K562 (cell line): Measurements from ENCODE around the gene ZDHHC14. TPM values are rescaled to one million over a fixed set of nuclear protein-coding genes. Genes with fewer than 3 reads are reported as not detected.
A peak's percentile ranks its signal among the peaks of the same experiment; 100 is the strongest.

Source experiments
- ATAC-seq: fragments of 200-7000 bp; cut with Tn5 transposase; 3 replicates; pipeline ENCODE4 v1.9.1; 2020; ENCODE audit warnings: moderate library complexity
- BruUV-seq: library from RNA; stranded (reverse); fragments of 400-500 nt; replicated peaks from 2 replicates; lab custom pipeline; 2021; lab: Mats Ljungman, UMichigan
- CTCF ChIA-PET: fragments of 300-600 bp; formaldehyde crosslinking; extraction: SDS; loops from one replicate; lab custom pipeline; 2021; ENCODE audit warnings: low intra/inter-chr PET ratio; lab: Yijun Ruan, JAX
- POLR2A ChIA-PET: fragments of 300-600, 350-650 bp; sonication (Branson Sonifier 250); formaldehyde crosslinking; extraction: SDS; loops from one replicate; lab custom pipeline; 2021; ENCODE audit warnings: antibody characterized with exemption, inconsistent platforms; lab: Yijun Ruan, JAX
- DNase-seq, 4 experiments: peaks; one replicate each; pipeline versions ENCODE4 v3.0.0 to v3.0.0-alpha.2; 2011 to 2018; ENCODE audit warnings: low spot score in 3 of 4, mixed read lengths in 3 of 4; ENCODE audit errors: extremely low read depth in 1 of 4
- FAIRE-seq: peaks from 2 replicates; lab custom pipeline; 2011; peaks lifted over from hg19 to GRCh38; lab: Jason Lieb, UNC
- H2AFZ ChIP-seq: 2 replicates; pipeline ENCODE4 v1.6.0; 2011; ENCODE audit warnings: low read depth, low read length, control low read depth, inconsistent platforms
- H3K27ac ChIP-seq: fragments of 200-600 bp; 3 replicates; pipeline ENCODE4 v1.8.0; 2011; ENCODE audit warnings: low read depth, mild to moderate bottlenecking, control low read depth, inconsistent platforms, low read length, moderate library complexity, mixed read lengths; ENCODE audit errors: extremely low read depth
- H3K27me3 ChIP-seq, 2 experiments: fragments of 300-600 bp in 1 of 2; 2 replicates in 1 of 2; 3 replicates in 1 of 2; pipeline versions ENCODE4 v1.6.0 to v1.8.0; 2011; ENCODE audit warnings: inconsistent platforms in 2 of 2, low read length in 2 of 2, mild to moderate bottlenecking in 1 of 2, mixed read lengths in 1 of 2, moderate library complexity in 1 of 2; ENCODE audit not compliant: control insufficient read depth in 2 of 2, insufficient read depth in 2 of 2
- H3K36me3 ChIP-seq: fragments of 300-600 bp; 3 replicates; pipeline ENCODE4 v1.8.0; 2011; ENCODE audit warnings: mild to moderate bottlenecking, low read length, inconsistent platforms; ENCODE audit not compliant: control insufficient read depth, insufficient read depth
- H3K4me1 ChIP-seq, 2 experiments: fragments of 200-600 bp in 1 of 2; replicated peaks in 1 of 2; 2 replicates in 1 of 2; 3 replicates in 1 of 2; pipeline versions ENCODE4 v1.5.1 to v1.8.0; 2011; ENCODE audit warnings: inconsistent platforms in 2 of 2, low read length in 2 of 2, mild to moderate bottlenecking in 1 of 2, mixed read lengths in 1 of 2, moderate library complexity in 1 of 2; ENCODE audit not compliant: control insufficient read depth in 2 of 2, insufficient read depth in 2 of 2
- H3K4me2 ChIP-seq: 2 replicates; pipeline ENCODE4 v1.6.1; 2011; ENCODE audit warnings: low read length, control low read depth, inconsistent platforms, mixed read lengths; ENCODE audit not compliant: insufficient read depth
- H3K4me3 ChIP-seq: fragments of 200-600 bp; sonication (generic), shearing (Covaris generic); 2 replicates; pipeline ENCODE4 v1.5.1; 2016; ENCODE audit warnings: control low read depth, inconsistent platforms
- H3K79me2 ChIP-seq: fragments of 200-600 bp; 3 replicates; pipeline ENCODE4 v1.8.0; 2011; ENCODE audit warnings: low read length, inconsistent platforms; ENCODE audit not compliant: control insufficient read depth, insufficient read depth
- H3K9ac ChIP-seq, 2 experiments: 2 replicates each; pipeline versions ENCODE4 v1.6.0 to v1.6.1; 2011; ENCODE audit warnings: low read depth in 2 of 2, low read length in 2 of 2, control low read depth in 1 of 2, inconsistent platforms in 1 of 2, mild to moderate bottlenecking in 1 of 2, mixed read lengths in 1 of 2; ENCODE audit not compliant: insufficient read depth in 1 of 2
- H3K9me1 ChIP-seq: one replicate; pipeline ENCODE4 v1.6.0; 2011; ENCODE audit warnings: inconsistent platforms, mild to moderate bottlenecking, low read length, moderate library complexity; ENCODE audit not compliant: control insufficient read depth, insufficient read depth
- H3K9me3 ChIP-seq: replicated peaks from 2 replicates; pipeline ENCODE4 v1.5.1; 2011; ENCODE audit warnings: low read depth, low read length, inconsistent platforms; ENCODE audit not compliant: control insufficient read depth, insufficient read depth
- H4K20me1 ChIP-seq: replicated peaks from 2 replicates; pipeline ENCODE4 v1.6.1; 2011; ENCODE audit warnings: low read length, inconsistent platforms, mixed read lengths; ENCODE audit not compliant: control insufficient read depth, insufficient read depth
- CHAMP1 ChIP-seq: fragments of 450-650 bp; IDR thresholded peaks from 2 replicates; pipeline ENCODE4 v1.6.1; 2016; ENCODE audit warnings: mild to moderate bottlenecking
- HDAC2 ChIP-seq: fragments of 450-650 bp; IDR thresholded peaks from 2 replicates; pipeline ENCODE4 v1.6.1; 2016; ENCODE audit warnings: mild to moderate bottlenecking
- MBD2 ChIP-seq: sonication (generic); IDR thresholded peaks from 2 replicates; pipeline ENCODE4 v1.6.1; 2016; ENCODE audit warnings: low read depth, borderline replicate concordance
- MYC ChIP-seq, 2 experiments: fragments of 250-450 bp in 1 of 2; sonication (Bioruptor Pico) in 1 of 2; IDR thresholded peaks; 2 replicates each; pipeline versions ENCODE4 v1.5.1 to v1.6.1; 2012 to 2021; ENCODE audit warnings: low read depth in 2 of 2, borderline replicate concordance in 1 of 2, improper control_type of control experiment in 1 of 2, low read length in 1 of 2, mild to moderate bottlenecking in 1 of 2, moderate library complexity in 1 of 2
- NFE2 ChIP-seq: IDR thresholded peaks from 2 replicates; pipeline ENCODE4 v1.6.1; 2014; ENCODE audit warnings: antibody characterized with exemption, low read depth
- NRF1 ChIP-seq, 2 experiments: fragments of 450-650 bp; IDR thresholded peaks in 1 of 2; conservative IDR thresholded peaks in 1 of 2; 2 replicates each; pipeline ENCODE4 v1.6.1; 2014; ENCODE audit warnings: mild to moderate bottlenecking in 2 of 2
- RNF219 ChIP-seq: fragments of 250-450 bp; sonication (Bioruptor Pico); IDR thresholded peaks from 2 replicates; pipeline ENCODE4 v1.5.0; 2022; ENCODE audit warnings: mild to moderate bottlenecking
- ZMIZ1 ChIP-seq, 2 experiments: fragments of 150-350 bp in 1 of 2; IDR thresholded peaks; 2 replicates each; pipeline ENCODE4 v1.6.1; 2012 to 2016; ENCODE audit warnings: low read depth in 2 of 2, low read length in 2 of 2, mild to moderate bottlenecking in 1 of 2, moderate library complexity in 1 of 2
- ZNF212 ChIP-seq: fragments of 450-650 bp; formaldehyde crosslinking; IDR thresholded peaks from 2 replicates; pipeline ENCODE4 v1.4.0; 2020; ENCODE audit warnings: mild to moderate bottlenecking
- ZNF639 ChIP-seq, 2 experiments: fragments of 200-800 bp in 1 of 2; sonication (Bioruptor generic) in 1 of 2; sonication (generic) in 1 of 2; formaldehyde crosslinking in 1 of 2; IDR thresholded peaks in 1 of 2; conservative IDR thresholded peaks in 1 of 2; 2 replicates each; pipeline versions ENCODE4 v1.5.0 to v1.6.1; 2016 to 2020; ENCODE audit warnings: missing compliant biosample characterization in 1 of 2, missing genetic modification characterization in 1 of 2, missing genetic modification reagents in 1 of 2
- WGBS: fragments of 100-300 bp; shearing (Covaris generic); methylation state at CpG from one replicate; pipeline ENCODE4 v1.1.6; 2016; ENCODE audit warnings: low coverage, mixed read lengths; ENCODE audit not compliant: insufficient coverage; ENCODE audit errors: missing lambda C conversion rate; 5-methylcytosine and 5-hydroxymethylcytosine counted together
- in situ Hi-C: fragments of 300-500 bp; cut with MboI; formaldehyde crosslinking; loops from 4 replicates; pipeline ENCODE4 v1.15.0; 2018; ENCODE audit warnings: inconsistent platforms, mixed read lengths
- intact Hi-C: fragments of 100-400 bp; cut with micrococcal nuclease; formaldehyde crosslinking; loops from 2 replicates; pipeline ENCODE4 v1.14.2; 2022
- polyA plus RNA-seq, 8 experiments: library from polyadenylated mRNA; depleted of rRNA in 4 of 8; stranded (reverse) in 5 of 8; unstranded in 3 of 8; fragments of >200 nt; fragmentation: Nextera tagmentation in 2 of 8; fragmentation: Illumina TruSeq in 1 of 8; extraction: Ambion mirVana in 2 of 8; extraction: Trizol in 1 of 8; gene quantifications; 2 replicates each; pipeline versions ENCODE4 v1.2.1 to v1.2.3, GENCODE V29; 2011 to 2014; ENCODE audit warnings: inconsistent platforms in 1 of 8, missing spikeins in 1 of 8
- total RNA-seq, 7 experiments: library from RNA; depleted of rRNA in 6 of 7; stranded (reverse); fragments of >200 nt in 6 of 7; fragmentation: Illumina TruSeq in 2 of 7; extraction: Trizol in 2 of 7; gene quantifications; 2 replicates each; pipeline versions ENCODE4 v1.2.1 to v1.2.3, GENCODE V29; 2011 to 2021; ENCODE audit warnings: low replicate concordance in 1 of 7

The ZDHHC14 gene
- total and polyA plus RNA-seq, 9 of the 15 experiments (the other 6 are each of a cell fraction or from before 2014, with no cell fraction given), result 0.92 to 23.1 (median 13.8) TPM

GRCh38 chr6:157488716-157489118 is 107.7 kb downstream of the ZDHHC14 start:
- Histone ChIP-seq H3K27me3 (no peaks in the 10 kb centered on the region), H3K27ac (0 out of 3 replicates have a peak overlapping the region, but pooled peaks have one; percentile 25), H2AFZ (peak overlapping the region; percentile 50), H3K36me3 (no peaks in the 10 kb centered on the region), H3K4me2 (peak overlapping the region; percentile 76), H3K79me2 (peaks cover 20% of the 10 kb centered on the region; the same call in 2 of the 3 replicates), H3K9me1 (no peaks in the 10 kb centered on the region), H4K20me1 (no peaks in the 10 kb centered on the region), H3K4me1 (peaks cover 24 to 26% of the 10 kb centered on the region in 2 experiments; a peak in 4 of 5 replicates), H3K4me3 (peak overlapping the region; percentile 4; the same call in 1 of the 2 replicates), H3K9ac (peak overlapping the region in 1 of 2 experiments; percentile 28; a peak in 1 of 4 replicates), H3K9me3 (no peaks in the 10 kb centered on the region)
- FAIRE-seq, result peak; percentile 98
- peak; percentile 95 for ATAC-seq
- POLR2A ChIA-PET, result interaction anchor here (1.0 kb wide), 1 partner anchor 104 kb away, joined by 3 read pairs; no protein-coding TSS in a partner anchor
- peak; percentile 79 to 92 (median 87) for DNase-seq
- in situ Hi-C loops, result no loop called here
- intact Hi-C loops, result no loop called here
- CTCF ChIA-PET, result interaction anchor here (0.6 kb wide), 1 partner anchor 296 kb away, joined by 10 read pairs; no protein-coding TSS in a partner anchor
- 2% methylated on average over 12 of the region's 12 CpGs for WGBS
- no TSS peak for BruUV-seq
- TF ChIP-seq CHAMP1 (no peak), ZNF639 (CRISPR knock-in tag; conservative IDR thresholded peaks at IDR 0.05 in 1 of 2, IDR thresholded peaks at IDR 0.05 in 1 of 2) (no peak), ZMIZ1 (IDR thresholded peaks at IDR 0.05; ENCODE audit: low read depth in 2 of 2, low read length in 2 of 2) (0 out of 4 replicates have a peak, but pooled peaks of 1 of the 2 experiments have one; percentile 28), NFE2 (peak; percentile 36; the same call in 1 of the 2 replicates), RNF219 (no peak), MYC (IDR thresholded peaks at IDR 0.05; ENCODE audit: low read depth, low read length) (peak; percentile 65; the same call in 1 of the 2 replicates), MYC (CRISPR knock-in tag; IDR thresholded peaks at IDR 0.05; ENCODE audit: borderline replicate concordance, low read depth) (no peak), MBD2 (0 out of 2 replicates have a peak, but pooled peaks have one; percentile 35), HDAC2 (peak; percentile 52; the same call in 1 of the 2 replicates), ZNF212 (CRISPR knock-in tag) (no peak), NRF1 (conservative IDR thresholded peaks at IDR 0.05 in 1 of 2, IDR thresholded peaks at IDR 0.05 in 1 of 2) (peak; percentile 69 to 76)
